Omental fat pad (tissue), 4 donors: Measurements from ENCODE around the gene ACAA2. TPM values are rescaled to one million over a fixed set of nuclear protein-coding genes. Genes with fewer than 3 reads are reported as not detected.

Experiments used
- ATAC-seq: fragments of 150-250 bp; one replicate; pipeline ENCODE4 v1.9.1; 2016; ENCODE audit warnings: mild to moderate bottlenecking, moderate library complexity; ENCODE audit not compliant: low FRiP score
- DNase-seq: peaks from one replicate; pipeline ENCODE4 v3.0.0-alpha.2; 2019; ENCODE audit warnings: low spot score
- total RNA-seq, 4 donors: library from RNA; depleted of rRNA; stranded (reverse); fragments of >200 nt; gene quantifications; one replicate each; pipeline ENCODE4 v1.1.0, GENCODE V29; 2016
- TF ChIP-seq, protein P1 (sequence below), 3 donors: fragments of 450-650 bp; IDR thresholded peaks; one replicate each; pipeline ENCODE4 v1.5.1; 2016 to 2017; ENCODE audit warnings: antibody characterized with exemption in 3 of 3, mild to moderate bottlenecking in 3 of 3, moderate library complexity in 2 of 3

Gene ACAA2
- total RNA-seq, 4 donors from 2014 or later, result 86.4 to 167 (median 112) TPM

DNA sequence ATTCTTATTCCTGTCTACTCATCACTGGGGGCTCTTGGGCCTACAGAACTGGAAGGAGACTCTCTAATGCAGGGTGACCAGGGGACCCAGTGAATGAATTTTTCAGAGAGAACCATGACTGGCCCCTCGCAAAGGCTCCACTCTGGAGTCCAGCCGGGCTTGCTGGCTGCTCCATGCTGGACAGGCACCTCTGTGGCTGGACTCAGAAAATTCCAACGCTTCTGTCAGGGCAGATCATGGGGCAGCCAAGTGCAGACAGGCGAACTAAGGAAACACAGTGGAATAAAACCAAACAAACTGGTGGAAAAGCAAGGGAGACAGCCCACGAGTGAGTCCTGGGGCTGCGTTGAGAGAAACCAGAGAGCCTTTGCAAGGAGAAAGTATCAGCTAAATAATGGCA, 57.2 kb downstream of the ACAA2 start:
- DNase-seq (no peak), ATAC-seq (no peak)
- TF ChIP-seq, protein P1, sequence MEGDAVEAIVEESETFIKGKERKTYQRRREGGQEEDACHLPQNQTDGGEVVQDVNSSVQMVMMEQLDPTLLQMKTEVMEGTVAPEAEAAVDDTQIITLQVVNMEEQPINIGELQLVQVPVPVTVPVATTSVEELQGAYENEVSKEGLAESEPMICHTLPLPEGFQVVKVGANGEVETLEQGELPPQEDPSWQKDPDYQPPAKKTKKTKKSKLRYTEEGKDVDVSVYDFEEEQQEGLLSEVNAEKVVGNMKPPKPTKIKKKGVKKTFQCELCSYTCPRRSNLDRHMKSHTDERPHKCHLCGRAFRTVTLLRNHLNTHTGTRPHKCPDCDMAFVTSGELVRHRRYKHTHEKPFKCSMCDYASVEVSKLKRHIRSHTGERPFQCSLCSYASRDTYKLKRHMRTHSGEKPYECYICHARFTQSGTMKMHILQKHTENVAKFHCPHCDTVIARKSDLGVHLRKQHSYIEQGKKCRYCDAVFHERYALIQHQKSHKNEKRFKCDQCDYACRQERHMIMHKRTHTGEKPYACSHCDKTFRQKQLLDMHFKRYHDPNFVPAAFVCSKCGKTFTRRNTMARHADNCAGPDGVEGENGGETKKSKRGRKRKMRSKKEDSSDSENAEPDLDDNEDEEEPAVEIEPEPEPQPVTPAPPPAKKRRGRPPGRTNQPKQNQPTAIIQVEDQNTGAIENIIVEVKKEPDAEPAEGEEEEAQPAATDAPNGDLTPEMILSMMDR (IDR thresholded peaks at IDR 0.05), result no peak

DNA sequence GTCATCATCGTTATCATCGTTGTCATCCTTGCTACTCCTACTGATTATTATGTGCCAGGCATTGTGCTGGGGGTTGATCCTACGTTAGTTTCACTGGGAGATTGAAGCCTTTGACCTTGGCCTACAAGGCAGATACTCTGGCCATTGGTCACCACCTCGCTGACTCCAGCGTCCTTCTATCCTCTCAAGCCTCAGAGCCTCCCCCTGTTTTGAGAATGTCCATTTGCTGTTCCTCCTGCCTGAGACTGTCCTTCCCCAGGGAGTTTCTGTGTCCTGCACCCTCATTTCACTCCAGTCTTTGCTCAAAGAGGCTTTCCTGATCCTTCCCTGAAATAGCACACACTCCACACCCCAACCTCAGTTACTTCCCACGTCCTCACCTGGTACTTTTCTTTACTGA, 57.8 kb downstream of the ACAA2 start:
- TF ChIP-seq, protein P1 (IDR thresholded peaks at IDR 0.05), result no peak
- no peak for DNase-seq
- no peak for ATAC-seq

DNA sequence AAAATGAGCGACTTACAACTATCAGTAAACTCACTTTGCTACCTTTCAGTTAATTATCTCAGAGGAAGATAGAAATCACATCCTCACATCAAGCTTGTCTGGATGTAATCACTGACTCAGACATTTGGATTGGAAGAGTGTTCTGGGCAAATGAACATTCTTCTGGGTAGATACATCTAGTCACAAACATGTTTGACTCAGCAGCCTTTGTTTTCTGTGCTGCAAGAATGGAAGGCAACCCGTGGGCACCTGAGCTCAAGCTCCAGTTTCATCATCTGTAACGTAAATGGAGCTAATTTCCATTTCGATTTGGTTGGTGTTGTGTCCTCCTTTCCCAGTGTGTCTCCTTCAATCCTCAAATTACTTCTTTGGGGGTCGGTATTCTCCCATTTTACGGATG, 58.5 kb downstream of the ACAA2 start:
- DNase-seq (no peak), ATAC-seq (no peak)
- TF ChIP-seq, protein P1 (IDR thresholded peaks at IDR 0.05), result no peak

DNA sequence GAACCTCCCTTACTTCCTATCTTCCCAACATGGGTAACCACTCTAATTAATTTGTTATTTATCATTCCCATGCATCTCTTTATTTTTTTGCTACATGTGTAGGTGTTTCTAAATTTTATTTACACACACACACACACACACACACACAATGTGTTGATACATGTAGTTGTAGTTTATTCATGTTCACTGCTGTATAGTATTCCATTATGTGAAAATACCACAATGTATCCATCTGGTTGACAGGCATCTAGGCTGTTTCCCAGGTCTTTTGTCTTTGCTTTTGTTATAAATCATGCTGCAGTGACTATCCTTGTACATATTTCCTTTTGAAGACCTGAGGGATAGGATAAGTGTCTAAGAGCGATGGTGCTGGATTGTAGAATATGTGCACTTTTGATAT, 59.7 kb downstream of the ACAA2 start:
- no peak for DNase-seq
- TF ChIP-seq, protein P1 (IDR thresholded peaks at IDR 0.05), result no peak
- ATAC-seq, result no peak

DNA sequence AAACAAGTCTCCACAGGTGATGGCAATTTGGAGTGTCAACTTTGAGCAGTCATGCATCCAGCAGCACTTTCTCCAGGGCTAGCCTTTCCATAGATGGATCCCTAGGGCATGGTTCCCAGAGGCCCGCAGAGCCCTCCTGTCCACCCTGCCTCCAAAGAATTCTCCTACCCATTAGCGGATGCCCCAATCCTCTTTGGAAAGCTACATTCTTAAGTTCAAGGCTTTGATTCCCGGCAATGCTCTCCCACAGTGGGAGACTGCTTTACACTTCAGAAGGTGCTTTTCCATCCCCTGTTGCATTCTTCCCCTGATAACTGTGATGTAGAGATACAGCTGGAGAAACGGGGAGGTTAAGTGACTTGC, 61.3 kb downstream of the ACAA2 start:
- TF ChIP-seq, protein P1 (IDR thresholded peaks at IDR 0.05), result no peak
- no peak for DNase-seq
- ATAC-seq, result no peak

DNA sequence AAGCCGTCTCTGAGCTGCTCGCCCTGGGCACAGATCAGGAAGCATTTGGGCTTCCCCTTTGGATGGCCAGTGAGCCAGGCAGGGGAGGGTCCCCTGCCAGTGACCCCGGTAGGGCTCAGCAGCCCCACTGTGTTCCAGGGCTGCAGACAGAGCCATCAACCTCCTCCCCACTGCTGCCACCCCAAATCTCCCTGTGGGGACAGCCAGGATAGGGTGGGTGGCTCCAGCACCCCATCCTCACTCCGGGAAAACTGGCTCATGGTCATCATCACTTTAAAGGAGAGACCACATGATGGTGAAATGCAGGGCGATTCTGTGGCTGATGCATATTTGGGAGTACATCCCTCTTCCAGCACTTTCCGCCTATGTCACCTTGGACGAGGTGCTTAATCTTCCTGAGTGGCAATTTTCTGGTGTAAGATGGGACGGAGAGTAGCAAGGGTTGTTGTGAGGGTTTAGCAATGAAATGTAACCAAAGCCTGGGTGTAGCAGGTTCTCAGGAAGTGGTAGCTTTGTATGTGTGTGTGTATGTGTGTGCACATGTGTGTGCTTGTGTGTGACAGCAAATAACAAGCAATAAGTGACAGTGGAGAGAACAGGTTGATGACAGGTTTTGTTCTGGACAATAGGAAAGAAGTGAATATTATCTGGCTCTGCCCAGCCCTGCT, 61.8 kb downstream of the ACAA2 start:
- no peak for ATAC-seq
- TF ChIP-seq, protein P1 (IDR thresholded peaks at IDR 0.05), result no peak
- DNase-seq, result no peak

DNA sequence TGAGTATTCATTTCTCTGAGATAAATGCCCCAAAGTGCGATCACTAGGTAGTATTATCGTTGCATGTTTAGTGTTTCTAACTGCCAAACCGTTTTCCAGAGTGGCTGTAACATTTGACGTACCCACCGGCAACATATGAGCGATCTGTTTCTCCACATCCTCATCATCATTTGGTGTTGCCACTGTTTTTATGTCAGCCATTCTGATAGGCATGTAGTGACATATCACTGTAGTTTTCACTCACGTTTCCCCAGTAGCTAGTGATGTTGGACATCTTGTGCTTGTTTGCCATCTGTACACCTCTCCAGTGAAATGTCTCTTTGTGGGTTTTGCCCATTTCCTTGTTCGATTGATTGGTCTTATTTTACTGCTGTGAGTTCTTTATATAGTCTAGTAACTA, 63.8 kb downstream of the ACAA2 start:
- DNase-seq (no peak), ATAC-seq (no peak)
- TF ChIP-seq, protein P1 (IDR thresholded peaks at IDR 0.05), result no peak
